ENCODE results near the gene DHRS7.
A peak's percentile ranks its signal among the peaks of the same experiment; 100 is the strongest.
"Not testable (repeated sequence)": the region's sequence is repeated elsewhere in the genome, so short reads cannot be mapped to it uniquely, and the experiment has no call there.

The DHRS7 gene

GRCh38 chr14:60133487-60133886, 31.7 kb downstream of the DHRS7 start:
- no peak for DNase-seq (ENCODE audit: low spot score)

DNA sequence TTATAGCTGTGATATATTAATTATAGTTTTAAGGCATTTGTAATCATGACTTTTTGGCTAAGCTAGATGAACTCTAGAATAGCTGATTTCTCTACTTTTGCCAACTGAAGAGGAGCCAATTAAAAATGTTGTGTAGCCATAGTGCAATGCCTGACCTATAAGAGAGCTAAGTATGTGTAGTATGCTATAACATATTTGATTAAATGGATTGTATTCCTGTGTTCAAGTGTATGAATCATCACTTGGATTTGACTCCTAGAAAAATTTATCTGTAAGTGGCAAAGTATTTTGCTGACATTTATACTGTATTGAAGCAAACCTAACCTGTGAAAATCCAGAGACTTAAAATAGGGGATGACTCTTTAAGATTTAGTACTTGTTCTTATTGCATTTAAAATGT, 39.3 kb downstream of the DHRS7 start:
- no peak for DNase-seq (ENCODE audit: low spot score)

DNA sequence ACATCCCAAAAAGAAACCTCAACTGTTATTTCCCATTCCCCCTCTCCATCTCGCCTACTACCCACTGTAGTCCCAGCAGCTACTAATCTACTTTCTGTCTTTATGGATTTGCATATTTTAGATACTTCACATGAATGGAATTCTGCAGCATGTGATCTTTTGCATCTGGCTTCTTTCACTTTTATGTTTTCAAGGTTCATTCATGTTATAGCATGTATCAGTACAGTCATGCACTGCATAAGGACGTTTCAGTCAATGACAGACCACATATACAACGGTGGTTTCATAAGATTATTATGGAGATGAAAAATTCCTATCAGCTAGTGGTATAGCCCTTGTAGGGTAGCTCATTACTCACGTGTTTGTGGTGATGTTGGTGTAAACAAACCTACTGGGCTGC, 49.0 kb downstream of the DHRS7 start:
- DNase-seq (ENCODE audit: low spot score): peak; percentile 9

GRCh38 chr14:60114881-60115280, 50.3 kb downstream of the DHRS7 start:
- DNase-seq (ENCODE audit: low spot score): no peak

DNA sequence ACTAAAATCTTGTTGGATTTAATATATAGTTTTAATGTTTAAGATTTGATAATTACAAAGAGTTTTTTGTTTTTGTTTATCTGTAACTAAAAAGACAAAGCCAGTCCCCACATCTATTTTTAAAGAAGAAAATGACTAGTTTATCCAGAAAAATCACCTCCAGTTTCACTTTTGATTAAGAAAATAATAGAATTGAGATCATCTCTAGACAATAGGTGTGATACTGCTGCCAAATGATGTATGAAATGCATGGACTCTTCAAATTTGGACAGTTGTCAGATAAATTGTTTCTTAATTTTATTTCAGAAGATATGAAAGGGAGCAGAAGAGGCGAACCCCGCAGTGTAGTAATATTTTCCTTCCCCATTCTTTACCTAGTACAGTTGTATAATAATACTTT, 53.5 kb downstream of the DHRS7 start:
- no peak for DNase-seq (ENCODE audit: low spot score)

GRCh38 chr14:60107477-60107876, 57.7 kb downstream of the DHRS7 start:
- DNase-seq (ENCODE audit: low spot score): no peak

DNA sequence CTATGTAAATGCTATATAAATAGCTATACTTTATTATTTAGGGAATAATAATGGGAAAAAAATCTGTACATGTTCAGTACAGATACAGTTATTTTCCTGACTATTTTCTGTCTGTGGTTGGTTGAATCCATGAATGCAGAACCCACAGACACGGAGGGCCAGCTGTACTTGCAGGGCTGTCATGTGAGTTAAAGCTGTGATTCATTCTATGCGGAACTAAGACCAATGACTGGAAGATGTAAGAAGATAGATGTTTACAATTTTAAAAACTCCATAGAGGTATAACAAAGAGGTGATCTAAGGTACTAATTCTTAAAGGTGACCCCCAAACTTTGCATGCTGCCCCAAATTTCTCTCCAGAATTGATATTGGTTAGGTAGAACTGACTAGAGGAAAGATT, 58.9 kb downstream of the DHRS7 start:
- peak; percentile 40 for DNase-seq (ENCODE audit: low spot score)

DNA sequence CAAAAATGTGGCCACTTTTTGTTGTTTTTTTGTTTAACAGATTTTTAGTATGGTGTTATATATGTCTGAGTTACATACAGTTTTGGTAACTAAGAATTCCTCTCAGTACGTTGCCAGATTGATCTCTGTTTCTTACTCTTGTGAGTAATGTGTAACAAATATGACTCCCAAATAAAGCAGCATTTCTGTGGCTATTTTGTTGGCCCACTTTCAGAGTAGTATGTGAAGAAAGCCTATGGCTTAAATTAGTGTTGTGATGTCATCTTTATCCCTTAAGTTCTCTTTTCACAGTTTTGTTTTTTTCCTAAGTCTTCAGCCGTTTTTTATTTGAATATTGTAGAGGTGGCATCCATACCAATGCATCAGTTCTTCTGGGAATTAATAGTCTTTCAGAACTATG, 62.8 kb downstream of the DHRS7 start:
- peak; percentile 30 for DNase-seq (ENCODE audit: low spot score)

DNA sequence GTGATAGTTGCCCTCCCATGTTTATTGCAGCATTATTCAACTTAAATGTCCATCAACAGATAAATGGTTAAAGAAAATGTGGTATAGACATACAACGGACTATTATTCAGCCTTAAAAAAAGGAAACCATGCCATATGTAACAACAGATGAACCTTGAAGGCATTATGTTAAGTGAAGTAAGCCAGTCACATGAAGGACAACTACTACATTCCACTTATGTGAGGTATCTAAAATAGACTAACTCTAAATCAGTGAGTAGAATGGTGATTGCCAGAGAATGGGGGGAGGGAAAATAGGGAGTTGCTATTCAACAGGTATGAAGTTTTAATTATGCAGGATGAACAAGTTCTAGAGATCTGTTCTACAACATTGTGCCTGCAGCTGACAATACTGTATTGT, 63.4 kb downstream of the DHRS7 start:
- no peak for DNase-seq (ENCODE audit: low spot score)

DNA sequence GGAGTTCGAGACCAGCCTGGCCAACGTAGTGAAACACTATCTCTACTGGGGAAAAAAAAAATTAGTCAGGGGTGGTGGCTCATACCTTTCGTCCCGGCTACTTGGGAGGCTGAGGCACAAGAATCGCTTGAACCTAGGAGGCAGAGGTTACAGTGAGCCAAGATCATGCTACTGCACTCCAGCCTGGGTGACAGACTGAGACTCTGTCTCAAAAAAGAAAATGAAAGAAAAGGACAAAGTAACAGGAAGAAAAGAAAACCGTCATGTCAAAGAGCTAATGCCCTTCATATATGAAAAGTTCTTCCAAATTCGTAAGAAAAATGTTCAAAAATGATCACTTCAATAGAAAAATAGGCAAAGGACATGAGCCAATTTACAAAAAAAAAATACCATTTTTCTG, 65.3 kb downstream of the DHRS7 start:
- not testable (repeated sequence) for DNase-seq (ENCODE audit: low spot score)

DNA sequence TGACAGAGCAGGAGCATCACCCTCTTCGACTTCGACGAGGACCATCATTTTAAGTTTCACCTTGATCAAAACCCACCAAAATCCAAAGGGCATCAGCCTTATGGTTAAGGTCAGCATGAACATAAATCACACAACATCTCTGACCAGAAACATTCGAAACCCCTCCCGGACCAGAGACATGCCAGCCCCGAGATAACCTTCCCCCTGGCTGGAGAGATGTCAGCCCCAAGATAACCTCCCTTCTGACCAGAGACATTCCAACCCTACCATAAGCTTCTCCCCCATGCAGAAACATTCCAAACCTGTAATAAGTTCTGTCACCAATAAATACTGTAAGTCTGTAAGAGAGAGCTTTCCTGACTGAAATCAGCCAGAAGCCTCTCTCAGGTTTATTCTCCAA, 67.2 kb downstream of the DHRS7 start:
- DNase-seq (ENCODE audit: low spot score): no peak

GRCh38 chr14:60095781-60096450, 69.3 kb downstream of the DHRS7 start:
- DNase-seq (ENCODE audit: low spot score): peak; percentile 24

GRCh38 chr14:60095231-60095630, 70.0 kb downstream of the DHRS7 start:
- DNase-seq (ENCODE audit: low spot score): no peak

GRCh38 chr14:60094306-60094897, 70.8 kb downstream of the DHRS7 start:
- DNase-seq (ENCODE audit: low spot score): peak; percentile 31

All from hepatic stellate cell (primary cell).